GM20000 (cell line): ENCODE results near the gene ROR1.

Experiments
- DNase-seq: peaks from one replicate; pipeline ENCODE4 v3.0.0; 2012; ENCODE audit warnings: low spot score
- CTCF ChIP-seq: IDR thresholded peaks from 2 replicates; pipeline ENCODE4 v1.5.1; 2012; ENCODE audit warnings: mild to moderate bottlenecking, control low read depth; ENCODE audit errors: extremely low read depth, missing control alignments

The ROR1 gene

GRCh38 chr1:63917571-63918417 is 144.0 kb downstream of the ROR1 start:
- no peak for TF ChIP-seq CTCF
- peak; percentile 11 for DNase-seq

GRCh38 chr1:63918418-63918945 is 144.7 kb downstream of the ROR1 start:
- no peak for TF ChIP-seq CTCF
- DNase-seq, result no peak

GRCh38 chr1:63920154-63921117 is 146.6 kb downstream of the ROR1 start:
- no peak for DNase-seq
- no peak for TF ChIP-seq CTCF

- DNase-seq, result no peak
- no peak for TF ChIP-seq CTCF
These were observed 147.5 kb downstream of the ROR1 start for GRCh38 chr1:63921359-63921758.

- no peak for DNase-seq
- no peak for TF ChIP-seq CTCF
These were observed 148.0 kb downstream of the ROR1 start for GRCh38 chr1:63921802-63922201.

GRCh38 chr1:63922848-63923247 is 149.0 kb downstream of the ROR1 start:
- DNase-seq, result no peak
- TF ChIP-seq CTCF, result no peak
